Measurements from ENCODE around the gene CORO7.

The CORO7 gene

GRCh38 chr16:4426722-4427372 is 10.5 kb upstream of the CORO7 start:
- in situ Hi-C loops (cut with HindIII; ENCODE audit: low sequenced_read_pairs): no loop called here

- in situ Hi-C loops (cut with HindIII; ENCODE audit: low sequenced_read_pairs): no loop called here
Measured at GRCh38 chr16:4426021-4426684, 9.8 kb upstream of the CORO7 start.

GRCh38 chr16:4425378-4426020 is 9.1 kb upstream of the CORO7 start, which contains the start of gene DNAJA3:
Gene DNAJA3, plus strand, starts transcription at chr16:4425868. Its CDS starts 14 bp downstream, at chr16:4425882.
- in situ Hi-C loops (cut with HindIII; ENCODE audit: low sequenced_read_pairs): no loop called here

- in situ Hi-C loops (cut with HindIII; ENCODE audit: low sequenced_read_pairs): no loop called here
Measured at GRCh38 chr16:4420505-4421105, 4.2 kb upstream of the CORO7 start.

GRCh38 chr16:4419402-4419959 is 3.1 kb upstream of the CORO7 start:
- in situ Hi-C loops (cut with HindIII; ENCODE audit: low sequenced_read_pairs): no loop called here

- in situ Hi-C loops (cut with HindIII; ENCODE audit: low sequenced_read_pairs): no loop called here
Measured at GRCh38 chr16:4415538-4416199, 727 bp downstream of the CORO7 start.

- in situ Hi-C loops (cut with HindIII; ENCODE audit: low sequenced_read_pairs): no loop called here
Measured at GRCh38 chr16:4414187-4414917, 2.0 kb downstream of the CORO7 start.

- in situ Hi-C loops (cut with HindIII; ENCODE audit: low sequenced_read_pairs): no loop called here
Measured at GRCh38 chr16:4412854-4413253, 3.5 kb downstream of the CORO7 start.

GRCh38 chr16:4412159-4412558 is 4.2 kb downstream of the CORO7 start:
- in situ Hi-C loops (cut with HindIII; ENCODE audit: low sequenced_read_pairs): no loop called here

- in situ Hi-C loops (cut with HindIII; ENCODE audit: low sequenced_read_pairs): no loop called here
Measured at GRCh38 chr16:4411684-4412083, 4.7 kb downstream of the CORO7 start.

- in situ Hi-C loops (cut with HindIII; ENCODE audit: low sequenced_read_pairs): no loop called here
Measured at GRCh38 chr16:4410335-4411075, 5.9 kb downstream of the CORO7 start.

GRCh38 chr16:4409081-4409932 is 7.1 kb downstream of the CORO7 start:
- in situ Hi-C loops (cut with HindIII; ENCODE audit: low sequenced_read_pairs): no loop called here

GRCh38 chr16:4408323-4408690 is 8.1 kb downstream of the CORO7 start:
- in situ Hi-C loops (cut with HindIII; ENCODE audit: low sequenced_read_pairs): no loop called here

GRCh38 chr16:4407543-4408322 is 8.7 kb downstream of the CORO7 start:
- in situ Hi-C loops (cut with HindIII; ENCODE audit: low sequenced_read_pairs): no loop called here

GRCh38 chr16:4404967-4405696 is 11.3 kb downstream of the CORO7 start:
- in situ Hi-C loops (cut with HindIII; ENCODE audit: low sequenced_read_pairs): no loop called here

- in situ Hi-C loops (cut with HindIII; ENCODE audit: low sequenced_read_pairs): no loop called here
Measured at GRCh38 chr16:4404247-4404966, 12.0 kb downstream of the CORO7 start.

Data from endothelial cell of hepatic sinusoid (primary cell).